Lower leg skin (tissue), 4 donors: Measurements from ENCODE around the gene ZNF83. TPM values are rescaled to one million over a fixed set of nuclear protein-coding genes. Genes with fewer than 3 reads are reported as not detected.
"Not testable (repeated sequence)": the region's sequence is repeated elsewhere in the genome, so short reads cannot be mapped to it uniquely, and the experiment has no call there.

ENCODE experiments used
- DNase-seq, 2 donors: peaks; one replicate each; pipeline ENCODE4 v3.0.0-alpha.2; 2019; ENCODE audit warnings: low spot score in 2 of 2
- H3K4me3 ChIP-seq: fragments of 200-600 bp; sonication (generic); 2 replicates; pipeline ENCODE4 v1.5.1; 2017; ENCODE audit warnings: mild to moderate bottlenecking, low read depth; ENCODE audit not compliant: poor library complexity, severe bottlenecking
- POLR2A ChIP-seq, 2 donors: fragments of 450-650 bp; IDR thresholded peaks; one replicate each; pipeline ENCODE4 v1.6.1; 2016 to 2017; ENCODE audit warnings: antibody characterized with exemption in 2 of 2, mild to moderate bottlenecking in 1 of 2, moderate library complexity in 1 of 2
- WGBS, 2 donors: methylation state at CpG; one replicate each; pipeline ENCODE4 v1.1.5; 2018; 5-methylcytosine and 5-hydroxymethylcytosine counted together
- intact Hi-C: fragments of 100-400 bp; cut with DNase I; formaldehyde crosslinking; loops from one replicate; pipeline ENCODE4 v1.15.0; 2023; ENCODE audit warnings: low total_unique reads
- total RNA-seq, 4 donors: library from RNA; depleted of rRNA; stranded (reverse); fragments of >200 nt; gene quantifications; one replicate each; pipeline ENCODE4 v1.1.0, GENCODE V29; 2016
- TF ChIP-seq, protein P1 (sequence below), 3 donors: fragments of 450-650 bp; IDR thresholded peaks; one replicate each; pipeline ENCODE4 v1.5.1; 2016; ENCODE audit warnings: antibody characterized with exemption in 3 of 3, mild to moderate bottlenecking in 3 of 3, moderate library complexity in 2 of 3

ZNF83 gene
- total RNA-seq, 4 donors from 2014 or later = 20.7 to 51.0 (median 35.3) TPM

- H3K4me3 ChIP-seq = no peak overlapping the region
- WGBS, 2 donors = 75 to 89% methylated on average over 3 of the region's 3 CpGs
- no peak for DNase-seq
- TF ChIP-seq, protein P1, sequence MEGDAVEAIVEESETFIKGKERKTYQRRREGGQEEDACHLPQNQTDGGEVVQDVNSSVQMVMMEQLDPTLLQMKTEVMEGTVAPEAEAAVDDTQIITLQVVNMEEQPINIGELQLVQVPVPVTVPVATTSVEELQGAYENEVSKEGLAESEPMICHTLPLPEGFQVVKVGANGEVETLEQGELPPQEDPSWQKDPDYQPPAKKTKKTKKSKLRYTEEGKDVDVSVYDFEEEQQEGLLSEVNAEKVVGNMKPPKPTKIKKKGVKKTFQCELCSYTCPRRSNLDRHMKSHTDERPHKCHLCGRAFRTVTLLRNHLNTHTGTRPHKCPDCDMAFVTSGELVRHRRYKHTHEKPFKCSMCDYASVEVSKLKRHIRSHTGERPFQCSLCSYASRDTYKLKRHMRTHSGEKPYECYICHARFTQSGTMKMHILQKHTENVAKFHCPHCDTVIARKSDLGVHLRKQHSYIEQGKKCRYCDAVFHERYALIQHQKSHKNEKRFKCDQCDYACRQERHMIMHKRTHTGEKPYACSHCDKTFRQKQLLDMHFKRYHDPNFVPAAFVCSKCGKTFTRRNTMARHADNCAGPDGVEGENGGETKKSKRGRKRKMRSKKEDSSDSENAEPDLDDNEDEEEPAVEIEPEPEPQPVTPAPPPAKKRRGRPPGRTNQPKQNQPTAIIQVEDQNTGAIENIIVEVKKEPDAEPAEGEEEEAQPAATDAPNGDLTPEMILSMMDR (IDR thresholded peaks at IDR 0.05) = no peak
- TF ChIP-seq POLR2A (IDR thresholded peaks at IDR 0.05) = no peak
- intact Hi-C loops = no loop called here
Measured at GRCh38 chr19:52599241-52599640, 38.9 kb downstream of the ZNF83 start.

DNA sequence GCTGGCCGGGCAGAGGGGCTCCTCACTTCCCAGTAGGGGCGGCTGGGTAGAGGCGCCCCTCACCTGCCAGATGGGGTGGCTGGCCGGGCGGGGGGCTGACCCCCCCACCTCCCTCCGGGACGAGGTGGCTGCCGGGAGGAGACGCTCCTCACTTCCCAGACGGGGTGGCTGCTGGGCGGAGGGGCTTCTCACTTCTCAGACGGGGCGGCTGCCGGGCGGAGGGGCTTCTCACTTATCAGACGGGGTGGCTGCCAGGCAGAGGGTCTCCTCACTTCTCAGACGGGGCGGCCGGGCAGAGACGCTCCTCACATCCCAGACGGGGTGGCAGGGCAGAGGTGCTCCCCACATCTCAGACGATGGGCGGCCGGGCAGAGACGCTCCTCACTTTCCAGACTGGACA, 44.7 kb downstream of the ZNF83 start:
- intact Hi-C loops, H3K4me3 ChIP-seq, DNase-seq: not testable (repeated sequence)
- 100% methylated on average over 11 of the region's 25 CpGs; no CpG with 5 or more reads in 1 of the 2 donors for WGBS, 2 donors

GRCh38 chr19:52592301-52592700, 45.9 kb downstream of the ZNF83 start:
- WGBS, 2 donors = 86 to 94% methylated on average over 3 of the region's 3 CpGs
- intact Hi-C loops = no loop called here
- no peak for DNase-seq
- no peak overlapping the region for H3K4me3 ChIP-seq
- no peak for TF ChIP-seq POLR2A (IDR thresholded peaks at IDR 0.05)
- TF ChIP-seq, protein P1 (IDR thresholded peaks at IDR 0.05) = no peak

- no peak for DNase-seq
- WGBS, 2 donors = 88 to 89% methylated on average over 5 of the region's 5 CpGs
- intact Hi-C loops = no loop called here
- no peak for TF ChIP-seq POLR2A (IDR thresholded peaks at IDR 0.05)
- TF ChIP-seq, protein P1 (IDR thresholded peaks at IDR 0.05) = no peak
- H3K4me3 ChIP-seq = no peak overlapping the region
Measured at GRCh38 chr19:52590728-52591127, 47.4 kb downstream of the ZNF83 start.

DNA sequence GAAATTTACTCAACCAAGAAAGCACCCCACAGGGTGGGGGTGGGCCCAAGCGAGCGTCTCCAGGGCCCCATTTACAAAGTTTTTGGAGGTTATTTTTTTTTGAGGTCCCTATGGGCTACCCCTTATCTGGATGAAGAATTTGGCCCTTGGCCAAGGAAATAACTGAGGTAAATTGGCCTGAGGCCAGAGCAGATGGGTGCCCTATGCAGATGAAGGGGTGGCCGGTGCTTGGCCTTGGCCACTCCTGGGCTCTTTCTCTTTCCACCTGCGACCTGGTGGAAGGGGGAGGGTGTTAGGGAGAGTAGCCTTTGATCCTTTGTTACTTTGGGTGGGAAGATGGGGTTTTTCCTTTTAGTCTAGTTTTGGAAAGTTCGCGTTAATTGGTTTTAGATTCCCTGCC, 52.6 kb downstream of the ZNF83 start:
- DNase-seq = peak in 1 of 2 donors; percentile 1
- no peak overlapping the region for H3K4me3 ChIP-seq
- WGBS, 2 donors = 87 to 90% methylated on average over 6 of the region's 6 CpGs
- intact Hi-C loops = no loop called here
- no peak for TF ChIP-seq POLR2A (IDR thresholded peaks at IDR 0.05)
- TF ChIP-seq, protein P1 (IDR thresholded peaks at IDR 0.05) = no peak

DNA sequence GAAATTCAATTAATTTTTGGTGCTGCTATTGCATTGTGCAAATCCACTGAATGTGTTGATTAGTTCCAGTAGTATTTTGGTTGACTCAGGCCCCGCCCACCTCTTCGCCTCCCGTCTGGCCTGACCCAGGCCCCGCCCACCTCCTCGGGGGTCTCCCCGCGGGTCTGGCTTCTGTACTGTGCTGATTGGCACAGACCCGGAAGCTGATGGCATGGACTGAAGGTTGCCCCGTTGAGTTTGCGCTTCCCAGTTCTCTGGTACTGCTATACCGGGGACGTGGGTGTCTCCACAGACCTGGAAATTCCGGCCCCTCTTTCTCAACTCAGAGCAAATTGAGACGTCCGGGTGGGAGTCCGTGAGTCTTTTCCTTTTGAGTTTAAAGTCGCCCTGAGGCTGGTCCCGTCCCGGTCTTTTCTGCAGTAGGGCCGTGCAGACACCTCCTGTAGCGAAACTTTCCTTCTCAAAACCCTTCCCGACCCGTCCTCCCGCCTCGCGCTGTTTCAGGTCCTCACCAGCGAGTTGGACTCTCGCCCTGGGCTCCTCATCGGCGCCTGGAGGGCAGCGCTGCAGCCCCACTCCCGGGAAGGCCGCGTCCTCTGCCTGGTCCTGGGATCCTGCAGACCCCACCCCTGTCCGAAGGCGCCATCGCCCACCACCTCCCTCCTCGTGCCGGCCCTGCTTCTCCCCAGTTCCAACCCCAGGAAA, 53.3 kb downstream of the ZNF83 start:
- 63 to 68% methylated on average over 39 of the region's 39 CpGs for WGBS, 2 donors
- no peak overlapping the region for H3K4me3 ChIP-seq
- DNase-seq = peak in 1 of 2 donors; percentile 61
- intact Hi-C loops = no loop called here
- TF ChIP-seq, protein P1 (IDR thresholded peaks at IDR 0.05) = no peak
- no peak for TF ChIP-seq POLR2A (IDR thresholded peaks at IDR 0.05)
